Activated naive CD4-positive, alpha-beta T cell treated with anti-CD3 and anti-CD28 coated beads for 36 hours (primary cell): ENCODE data around the gene FAM3D. TPM values are rescaled to one million over a fixed set of nuclear protein-coding genes. Genes with fewer than 3 reads are reported as not detected.
A peak's percentile ranks its signal among the peaks of the same experiment; 100 is the strongest.

Experiments
- CTCF ChIA-PET: fragments of 350-600 bp; sonication (Branson Sonifier 250); formaldehyde crosslinking; loops from one replicate; lab custom pipeline; 2021; ENCODE audit warnings: antibody characterized with exemption; lab: Charles Lee
- DNase-seq: peaks from one replicate; pipeline ENCODE4 v3.0.0-alpha.2; 2020
- H3K27ac Mint-ChIP-seq: one replicate; pipeline ENCODE4 v1.8.0; 2021; ENCODE audit warnings: mild to moderate bottlenecking, mixed read lengths
- H3K27me3 Mint-ChIP-seq: one replicate; pipeline ENCODE4 v1.8.0; 2021; ENCODE audit warnings: low read depth, mixed read lengths
- H3K36me3 Mint-ChIP-seq: one replicate; pipeline ENCODE4 v1.8.0; 2021; ENCODE audit warnings: low read depth, mixed read lengths
- H3K4me1 Mint-ChIP-seq: one replicate; pipeline ENCODE4 v1.8.0; 2021; ENCODE audit warnings: low read depth, mixed read lengths
- H3K4me3 Mint-ChIP-seq: one replicate; pipeline ENCODE4 v1.8.0; 2021; ENCODE audit warnings: mild to moderate bottlenecking, moderate library complexity, mixed read lengths
- H3K9me3 Mint-ChIP-seq: one replicate; pipeline ENCODE4 v1.8.0; 2021; ENCODE audit warnings: mixed read lengths
- intact Hi-C: fragments of 100-400 bp; cut with micrococcal nuclease; formaldehyde crosslinking; loops from one replicate; pipeline ENCODE4 v1.15.1; 2023
- total RNA-seq, 2 experiments: library from RNA; stranded (reverse); gene quantifications; one replicate each; pipeline ENCODE4 v1.2.3, GENCODE V29; 2021

FAM3D gene
- total RNA-seq, 2 experiments from 2014 or later: not detected

DNA sequence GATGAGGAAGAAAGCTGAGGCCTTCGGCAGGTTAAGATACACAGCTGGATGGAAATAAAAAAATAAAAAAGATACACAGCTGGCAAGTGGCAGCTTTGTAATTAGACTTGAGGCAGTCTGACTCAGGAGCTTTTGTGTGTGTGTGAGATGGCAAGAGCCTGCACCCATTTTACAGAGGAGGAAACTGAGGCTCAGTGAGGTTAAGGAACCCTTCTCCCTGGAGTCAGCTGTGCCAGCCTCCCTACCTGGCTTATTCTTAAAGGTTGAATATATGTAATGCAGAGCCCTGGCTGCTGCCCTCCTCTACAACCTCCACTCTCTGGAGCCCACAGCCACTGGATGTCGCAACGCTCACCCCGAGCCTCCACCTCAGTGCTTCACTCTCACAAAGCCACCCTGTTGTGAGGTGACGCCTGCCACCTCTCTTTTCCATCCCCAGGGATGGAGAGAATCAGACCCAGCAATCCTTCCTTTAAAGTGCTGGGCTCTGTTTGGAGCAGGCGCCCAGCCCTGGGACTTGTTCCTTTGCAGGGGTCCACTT lies 68.7 kb downstream of the FAM3D start:
- intact Hi-C loops: no loop called here
- CTCF ChIA-PET: interaction anchor here (0.8 to 1.1 kb wide), 2 partner anchors 16 to 32 kb away, joined by 3 to 6 read pairs; no protein-coding TSS in a partner anchor
- H3K9me3 Mint-ChIP-seq: no peaks in the 10 kb centered on the region

DNA sequence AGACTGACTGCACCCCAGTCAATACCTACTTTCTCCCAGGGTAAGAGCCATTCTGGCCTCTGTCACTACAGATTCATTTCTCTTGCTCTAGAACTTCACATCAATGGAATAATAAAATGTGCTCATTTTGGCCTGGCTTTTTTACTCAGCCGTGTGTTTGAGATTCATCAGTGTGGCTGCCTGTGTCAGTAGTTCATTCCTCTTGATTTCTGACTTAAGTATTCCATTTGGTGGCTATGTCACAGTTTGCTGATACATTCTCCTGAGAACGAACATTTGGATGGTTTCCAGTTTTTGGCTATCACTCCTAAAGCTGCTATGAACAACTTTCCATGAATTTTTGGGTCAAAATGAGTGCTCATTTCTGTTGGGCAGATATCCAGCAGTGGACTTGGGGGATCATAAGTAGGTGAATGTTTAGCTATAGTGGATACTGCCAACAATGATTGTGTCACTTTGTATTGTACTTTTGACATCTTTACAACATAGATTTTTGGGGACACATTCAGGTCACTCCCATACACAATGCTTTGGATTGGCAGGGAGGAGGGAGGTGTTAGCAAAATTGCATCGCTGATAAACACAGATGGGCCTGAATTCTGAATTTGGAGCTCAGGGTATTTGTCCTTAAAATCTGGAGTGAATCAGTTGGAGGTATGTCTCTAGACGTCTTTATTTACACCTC lies 69.6 kb downstream of the FAM3D start:
- no peaks in the 10 kb centered on the region for H3K27me3 Mint-ChIP-seq
- no peak overlapping the region for H3K4me3 Mint-ChIP-seq
- no peaks in the 10 kb centered on the region for H3K4me1 Mint-ChIP-seq
- DNase-seq: no peak
- H3K9me3 Mint-ChIP-seq: no peaks in the 10 kb centered on the region
- intact Hi-C loops: no loop called here
- H3K36me3 Mint-ChIP-seq: no peaks in the 10 kb centered on the region
- CTCF ChIA-PET: interaction anchor here (0.8 to 1.3 kb wide), 4 partner anchors 15 to 35 kb away, joined by 3 to 6 read pairs (median 4); no protein-coding TSS in a partner anchor
- H3K27ac Mint-ChIP-seq: no peak overlapping the region

More for the DNA sequence above, 68.7 kb downstream of the FAM3D start:
- Mint-ChIP-seq H3K36me3 (no peaks in the 10 kb centered on the region), H3K27me3 (no peaks in the 10 kb centered on the region), H3K27ac (no peak overlapping the region), H3K4me1 (no peaks in the 10 kb centered on the region), H3K4me3 (no peak overlapping the region)
- DNase-seq: no peak

DNA sequence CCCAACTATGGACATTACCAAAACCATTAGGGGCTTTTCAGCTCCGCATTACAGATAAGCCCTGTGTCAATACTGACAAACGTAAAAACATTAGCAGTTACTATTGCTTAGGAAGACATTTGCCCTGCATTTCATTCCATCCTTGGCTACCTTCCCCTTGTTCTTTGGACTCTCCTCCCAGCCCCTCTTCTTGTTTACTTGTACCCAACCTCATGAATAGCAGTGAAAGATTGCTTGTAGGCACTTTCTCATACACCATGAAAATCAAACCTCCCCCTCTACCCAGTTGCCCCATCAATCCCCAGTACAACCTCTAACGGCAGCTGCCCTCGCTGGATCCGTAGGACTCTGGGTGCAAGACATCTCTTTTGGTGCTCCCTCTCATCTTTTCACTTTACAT lies 72.5 kb downstream of the FAM3D start:
- CTCF ChIA-PET: no interaction called here
- H3K9me3 Mint-ChIP-seq: no peaks in the 10 kb centered on the region
- H3K27ac Mint-ChIP-seq: no peak overlapping the region
- H3K36me3 Mint-ChIP-seq: no peaks in the 10 kb centered on the region
- H3K4me1 Mint-ChIP-seq: peaks cover 3% of the 10 kb centered on the region
- peaks cover 6% of the 10 kb centered on the region for H3K27me3 Mint-ChIP-seq
- intact Hi-C loops: no loop called here
- no peak for DNase-seq
- H3K4me3 Mint-ChIP-seq: no peak overlapping the region

DNA sequence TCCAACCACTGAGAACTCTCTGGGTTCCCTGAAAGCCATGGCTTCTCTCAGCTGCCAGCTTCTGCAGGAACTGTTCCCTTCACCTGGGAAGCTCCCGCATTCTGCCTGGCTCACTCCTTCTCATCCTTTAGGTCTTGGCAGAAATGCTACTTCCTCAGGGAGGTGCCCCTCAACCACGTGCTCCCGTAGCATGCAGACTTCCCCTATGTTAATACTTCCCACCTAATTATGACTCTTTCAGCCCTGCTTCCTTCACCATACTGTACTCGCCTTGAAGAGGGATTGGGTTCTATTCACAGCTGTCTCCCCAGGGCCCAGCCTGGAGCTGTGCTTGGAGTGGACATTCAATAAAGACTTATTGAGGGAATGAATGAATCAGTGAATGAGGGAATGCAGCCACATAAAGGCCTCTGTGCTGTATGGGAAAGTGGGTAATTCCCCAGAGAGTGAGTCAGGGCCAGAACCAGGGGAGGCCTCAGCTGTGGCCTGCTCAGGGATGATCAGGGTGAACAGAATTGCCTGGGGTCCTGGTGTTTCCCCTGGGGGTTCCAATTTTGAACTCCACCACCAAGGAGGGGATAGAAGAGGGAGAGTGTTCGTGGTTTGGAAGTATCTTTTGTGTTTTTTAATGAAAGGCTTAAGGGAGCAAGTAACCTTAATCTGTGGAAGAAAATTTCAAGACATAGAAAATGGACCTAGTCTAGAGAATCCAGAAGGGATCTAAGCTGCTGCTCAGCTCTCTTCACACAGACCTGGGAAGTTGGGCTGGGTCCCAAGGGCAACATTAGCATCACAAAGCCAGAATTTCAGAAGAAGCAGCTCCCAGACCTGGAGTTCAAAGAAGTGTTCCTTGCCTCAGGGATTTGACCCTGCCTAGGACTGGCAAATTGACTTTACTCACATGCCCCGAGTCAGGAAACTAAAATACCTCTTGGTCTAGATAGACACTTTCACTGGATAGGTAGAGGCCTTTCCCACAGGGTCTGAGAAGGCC lies 74.8 kb downstream of the FAM3D start:
- intact Hi-C loops: no loop called here
- Mint-ChIP-seq H3K27me3 (peaks cover 24% of the 10 kb centered on the region), H3K4me3 (no peak overlapping the region), H3K27ac (no peak overlapping the region), H3K9me3 (no peaks in the 10 kb centered on the region), H3K4me1 (peaks cover 3% of the 10 kb centered on the region), H3K36me3 (no peaks in the 10 kb centered on the region)
- no peak for DNase-seq
- CTCF ChIA-PET: interaction anchor here (0.6 kb wide), 1 partner anchor 811 kb away, joined by 3 read pairs; no protein-coding TSS in a partner anchor

- H3K36me3 Mint-ChIP-seq: peaks cover 1% of the 10 kb centered on the region
- H3K4me3 Mint-ChIP-seq: no peak overlapping the region
- no peak overlapping the region for H3K27ac Mint-ChIP-seq
- peak; percentile 37 for DNase-seq
- CTCF ChIA-PET: interaction anchor here (1.0 kb wide), 1 partner anchor 43 kb away, joined by 3 read pairs; no protein-coding TSS in a partner anchor
- intact Hi-C loops: loop anchor here (5.0 kb wide), 1 partner anchor 96 kb away; the partner anchor contains the start of gene KCTD6
- H3K4me1 Mint-ChIP-seq: peaks cover 20% of the 10 kb centered on the region
- peaks cover 39% of the 10 kb centered on the region for H3K27me3 Mint-ChIP-seq
- no peaks in the 10 kb centered on the region for H3K9me3 Mint-ChIP-seq
These were observed 78.5 kb downstream of the FAM3D start for GRCh38 chr3:58588030-58588614.

DNA sequence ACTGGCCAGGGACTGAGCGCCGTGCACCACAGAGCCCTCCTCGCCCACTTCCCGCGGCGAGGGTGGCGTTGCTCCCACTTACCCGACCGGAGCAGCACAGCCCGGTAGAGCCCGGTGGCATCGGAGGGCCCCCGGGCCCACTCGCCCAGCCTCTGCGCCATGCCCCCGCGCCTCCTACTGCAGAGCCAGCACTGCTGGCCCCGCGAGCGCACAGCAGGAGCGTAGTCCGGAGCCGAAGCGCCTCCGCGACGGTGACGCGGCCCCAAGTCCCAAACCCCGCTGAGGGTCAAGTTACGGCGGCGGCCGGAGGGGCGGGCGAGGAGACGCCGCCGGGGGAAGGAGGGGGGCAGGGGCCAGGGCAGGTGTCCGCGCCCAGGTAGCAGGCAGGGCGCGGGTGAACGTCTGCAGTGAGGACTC lies 79.8 kb downstream of the FAM3D start:
- peaks cover 1% of the 10 kb centered on the region for H3K36me3 Mint-ChIP-seq
- no peak for DNase-seq
- H3K27me3 Mint-ChIP-seq: peaks cover 39% of the 10 kb centered on the region
- CTCF ChIA-PET: interaction anchor here (0.6 kb wide), 1 partner anchor 1693 kb away, joined by 3 read pairs; no protein-coding TSS in a partner anchor
- H3K27ac Mint-ChIP-seq: no peak overlapping the region
- intact Hi-C loops: loop anchor here (5.0 kb wide), 1 partner anchor 94 kb away; the partner anchor contains the start of gene KCTD6
- peaks cover 19% of the 10 kb centered on the region for H3K4me1 Mint-ChIP-seq
- no peaks in the 10 kb centered on the region for H3K9me3 Mint-ChIP-seq
- no peak overlapping the region for H3K4me3 Mint-ChIP-seq

DNA sequence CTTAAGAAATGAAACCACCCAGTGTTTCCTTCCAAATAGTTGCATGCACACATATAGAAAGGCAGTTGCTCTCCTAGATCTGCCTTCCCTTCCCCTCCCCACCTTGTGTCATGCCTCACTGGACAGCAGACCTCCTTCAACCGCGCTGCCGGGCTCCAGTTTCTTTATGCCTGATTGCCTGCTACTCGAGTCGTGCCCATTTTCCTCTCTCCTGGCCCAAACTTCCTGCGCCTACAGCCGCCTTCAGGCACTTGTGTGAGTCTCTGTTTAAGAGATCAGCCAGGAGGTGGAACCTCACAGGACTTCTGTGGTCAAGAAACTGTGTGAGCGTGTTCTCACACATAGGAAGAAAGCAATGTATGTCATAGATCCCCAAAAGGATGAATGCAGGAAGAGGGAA lies 80.6 kb downstream of the FAM3D start:
- Mint-ChIP-seq H3K4me3 (peak overlapping the region; percentile 82), H3K36me3 (peaks cover 1% of the 10 kb centered on the region), H3K4me1 (peaks cover 17% of the 10 kb centered on the region), H3K9me3 (no peaks in the 10 kb centered on the region), H3K27me3 (peaks cover 36% of the 10 kb centered on the region), H3K27ac (no peak overlapping the region)
- intact Hi-C loops: loop anchor here (5.0 kb wide), 1 partner anchor 94 kb away; the partner anchor contains the start of gene KCTD6
- DNase-seq: no peak
- CTCF ChIA-PET: interaction anchor here (0.6 to 3.0 kb wide), 3 partner anchors 18 to 532 kb away, joined by 4 to 34 read pairs (median 5); no protein-coding TSS in a partner anchor

DNA sequence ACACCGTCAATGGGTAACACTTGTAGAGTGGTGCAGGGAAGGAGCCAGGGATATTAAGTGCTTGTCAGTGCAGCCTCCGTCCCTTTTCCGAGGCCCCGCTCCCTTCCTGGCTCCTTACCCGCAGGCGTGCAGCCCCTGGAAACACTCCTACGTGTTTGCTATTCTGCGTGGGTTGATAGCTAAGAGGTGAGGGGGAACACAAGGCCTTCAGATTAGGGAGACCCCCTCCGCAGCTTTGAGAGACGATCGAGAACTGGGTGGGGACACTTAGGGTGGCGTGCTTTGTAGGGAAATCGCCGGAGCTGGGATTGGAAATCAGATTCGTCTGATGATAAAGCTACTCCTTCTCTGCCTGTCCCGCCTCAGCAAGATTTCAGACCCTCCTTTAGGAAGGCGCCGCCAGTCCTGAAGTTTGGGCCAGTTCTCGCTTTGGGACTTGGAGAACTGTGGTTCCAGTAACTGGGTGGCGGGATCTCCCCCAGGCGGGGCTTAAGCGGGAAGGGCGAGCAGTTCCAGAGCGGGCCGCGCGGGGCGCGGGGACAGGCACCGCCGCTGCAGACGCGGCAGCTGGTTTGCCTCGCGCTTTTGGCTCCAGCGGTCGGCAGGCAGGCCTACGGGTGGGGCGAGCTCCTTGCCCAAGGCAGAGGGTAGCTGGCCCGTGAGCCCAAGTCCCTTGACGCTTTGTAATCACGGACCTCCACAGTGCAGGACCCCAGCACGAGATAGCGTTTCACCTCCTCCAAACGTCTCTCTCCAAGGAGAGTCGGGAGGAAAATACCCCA lies 81.4 kb downstream of the FAM3D start:
- peaks cover 1% of the 10 kb centered on the region for H3K36me3 Mint-ChIP-seq
- H3K27me3 Mint-ChIP-seq: peaks cover 35% of the 10 kb centered on the region
- H3K9me3 Mint-ChIP-seq: no peaks in the 10 kb centered on the region
- CTCF ChIA-PET: interaction anchor here (0.6 to 3.0 kb wide), 8 partner anchors 11 to 533 kb away, joined by 3 to 34 read pairs (median 4); no protein-coding TSS in a partner anchor
- no peak overlapping the region for H3K27ac Mint-ChIP-seq
- intact Hi-C loops: loop anchor here (5.0 kb wide), 1 partner anchor 93 kb away; the partner anchor contains the start of gene KCTD6
- DNase-seq: peak; percentile 79
- peak overlapping the region; percentile 82 for H3K4me3 Mint-ChIP-seq
- peaks cover 17% of the 10 kb centered on the region for H3K4me1 Mint-ChIP-seq

- CTCF ChIA-PET: interaction anchor here (0.6 to 3.0 kb wide), 7 partner anchors 10 to 163 kb away, joined by 3 to 34 read pairs (median 5); no protein-coding TSS in a partner anchor
- Mint-ChIP-seq H3K9me3 (no peaks in the 10 kb centered on the region), H3K4me1 (peaks cover 17% of the 10 kb centered on the region), H3K27ac (no peak overlapping the region), H3K4me3 (peak overlapping the region; percentile 82), H3K36me3 (peaks cover 1% of the 10 kb centered on the region), H3K27me3 (peaks cover 35% of the 10 kb centered on the region)
- intact Hi-C loops: loop anchor here (5.0 kb wide), 1 partner anchor 92 kb away; the partner anchor contains the start of gene KCTD6
- DNase-seq: peak; percentile 23
These were observed 81.9 kb downstream of the FAM3D start for GRCh38 chr3:58584690-58585004.
